Stimulated activated CD4-positive, alpha-beta T cell treated with anti-CD3 and anti-CD28 coated beads, Interleukin-12 subunit alpha, Interleukin-12 subunit beta, amount 100 ng/mL, for 48 hours (primary cell): ENCODE data around the gene PLA2G4F.

Source experiments
- DNase-seq, 3 donors: peaks; one replicate each; pipeline ENCODE4 v3.0.0-alpha.2; 2020; ENCODE audit warnings: low read depth in 2 of 3, low spot score in 1 of 3

Gene PLA2G4F

GRCh38 chr15:42149493-42150218 lies 6.8 kb downstream of the PLA2G4F start:
- no peak for DNase-seq

GRCh38 chr15:42148808-42149492 lies 7.5 kb downstream of the PLA2G4F start:
- DNase-seq: no peak

- no peak for DNase-seq
Observed at GRCh38 chr15:42147431-42147735, 9.1 kb downstream of the PLA2G4F start.

- DNase-seq: no peak
Observed at GRCh38 chr15:42146551-42147430, 9.6 kb downstream of the PLA2G4F start.

GRCh38 chr15:42145546-42146455 lies 10.6 kb downstream of the PLA2G4F start:
- no peak for DNase-seq

GRCh38 chr15:42144841-42145375 lies 11.5 kb downstream of the PLA2G4F start:
- no peak for DNase-seq

GRCh38 chr15:42143866-42144625 lies 12.4 kb downstream of the PLA2G4F start:
- DNase-seq: no peak

GRCh38 chr15:42143356-42143755 lies 13.1 kb downstream of the PLA2G4F start:
- DNase-seq: no peak

GRCh38 chr15:42141795-42142667 lies 14.4 kb downstream of the PLA2G4F start:
- DNase-seq: no peak

- no peak for DNase-seq
Observed at GRCh38 chr15:42141246-42141645, 15.2 kb downstream of the PLA2G4F start.

GRCh38 chr15:42140383-42141070 lies 15.9 kb downstream of the PLA2G4F start:
- DNase-seq: no peak

- no peak for DNase-seq
Observed at GRCh38 chr15:42139596-42139995, 16.8 kb downstream of the PLA2G4F start.

- no peak for DNase-seq
Observed at GRCh38 chr15:42138968-42139386, 17.5 kb downstream of the PLA2G4F start.

- DNase-seq: no peak
Observed at GRCh38 chr15:42138411-42138810, 18.0 kb downstream of the PLA2G4F start.

GRCh38 chr15:42137461-42138261 lies 18.8 kb downstream of the PLA2G4F start:
- peak in 2 of 3 donors; percentile 5 to 25 for DNase-seq

GRCh38 chr15:42136513-42136912 lies 19.9 kb downstream of the PLA2G4F start:
- DNase-seq: no peak

- DNase-seq: no peak
Observed at GRCh38 chr15:42135351-42135750, 21.1 kb downstream of the PLA2G4F start.
